NCI-H226 (cell line): ENCODE results near the gene SPTBN1.

Experiments used
- DNase-seq: peaks from one replicate; pipeline ENCODE4 v3.0.0-alpha.2; 2015

Gene SPTBN1

DNA sequence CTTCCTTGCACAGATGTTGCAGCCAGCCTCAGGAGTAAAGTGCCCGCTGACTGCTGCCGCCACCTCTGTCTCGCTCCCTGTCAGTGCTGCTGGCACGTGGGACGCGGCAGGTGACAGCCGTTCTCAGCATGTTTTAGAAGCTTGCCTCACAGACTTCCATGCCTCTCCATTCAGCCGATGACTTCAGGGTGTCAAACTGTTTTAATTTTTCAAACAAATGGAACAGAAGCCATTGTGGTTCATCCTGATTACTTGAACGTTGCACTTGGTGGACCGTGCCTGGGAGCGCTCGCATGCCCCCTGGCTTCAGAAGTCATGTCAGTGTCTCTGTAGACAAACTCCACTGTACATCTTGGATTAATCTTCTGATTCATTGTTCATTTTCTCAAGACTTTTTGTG lies 204.6 kb downstream of the SPTBN1 start:
- DNase-seq, result no peak

DNA sequence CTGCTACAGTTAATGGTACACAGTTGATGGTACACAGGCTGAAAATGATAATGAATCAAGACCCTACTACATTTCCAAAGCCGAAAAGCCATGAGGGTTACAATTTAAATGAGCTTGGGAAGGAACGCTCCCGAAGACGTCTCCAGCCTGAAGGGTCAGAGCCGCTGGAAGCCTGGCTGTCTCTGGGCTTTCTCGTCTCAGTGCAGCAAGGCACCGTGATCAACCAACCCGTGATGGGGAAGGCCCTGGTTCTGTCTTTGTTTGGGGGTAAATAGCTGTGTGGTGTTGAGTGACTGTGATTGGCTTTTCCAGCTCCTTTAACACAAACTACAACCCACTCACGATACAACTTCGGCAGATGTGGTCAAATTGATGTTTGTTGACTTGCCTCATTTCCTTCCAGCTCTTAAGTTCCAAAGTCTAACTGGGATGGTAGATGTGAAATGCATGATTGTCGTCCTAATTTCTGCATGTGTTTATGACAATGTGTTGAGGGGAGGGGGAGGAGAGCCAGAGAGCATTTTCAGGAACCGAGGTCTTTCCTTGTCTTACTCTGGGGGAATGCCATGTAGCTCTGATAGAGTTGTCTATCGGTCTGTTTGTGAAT lies 207.4 kb downstream of the SPTBN1 start:
- DNase-seq, result no peak

DNA sequence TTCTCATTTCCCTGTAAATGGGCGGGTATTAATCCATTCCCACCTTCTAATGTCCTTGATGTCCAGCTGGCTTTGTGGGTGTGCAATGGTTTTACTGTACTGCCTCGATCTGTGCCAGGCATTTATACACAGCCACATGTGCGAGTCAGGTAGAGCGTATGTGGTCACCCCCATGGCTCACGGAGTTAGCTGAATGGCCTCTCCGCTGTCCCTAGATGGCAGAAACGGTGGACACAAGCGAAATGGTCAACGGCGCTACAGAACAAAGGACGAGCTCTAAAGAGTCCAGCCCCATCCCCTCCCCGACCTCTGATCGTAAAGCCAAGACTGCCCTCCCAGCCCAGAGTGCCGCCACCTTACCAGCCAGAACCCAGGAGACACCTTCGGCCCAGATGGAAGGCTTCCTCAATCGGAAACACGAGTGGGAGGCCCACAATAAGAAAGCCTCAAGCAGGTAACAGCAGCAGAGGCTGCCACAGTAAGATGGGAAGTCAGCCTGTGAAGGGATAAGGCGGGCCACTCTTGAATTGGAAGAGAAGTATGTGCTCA lies 208.2 kb downstream of the SPTBN1 start:
- DNase-seq, result no peak

DNA sequence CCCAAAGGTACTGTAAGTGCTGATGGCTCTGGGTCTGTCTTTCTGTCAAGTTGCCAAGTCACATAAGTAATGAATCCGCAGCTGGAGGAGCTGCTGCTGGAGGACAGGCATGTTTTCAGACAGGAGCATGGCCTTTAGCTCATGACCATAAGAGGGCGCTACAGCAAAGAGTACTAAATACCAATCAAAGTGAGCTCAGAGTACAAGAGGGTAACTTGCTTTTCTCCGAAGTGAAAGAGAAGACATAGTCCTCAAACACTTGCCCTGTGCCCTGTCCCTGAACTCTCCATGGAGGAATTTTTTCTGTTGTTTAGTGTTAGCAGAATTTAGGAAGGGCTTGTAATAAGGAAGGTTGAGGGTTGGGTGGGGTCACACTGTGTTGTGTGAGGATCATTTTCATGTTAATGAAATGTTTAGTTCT lies 209.3 kb downstream of the SPTBN1 start:
- no peak for DNase-seq

DNA sequence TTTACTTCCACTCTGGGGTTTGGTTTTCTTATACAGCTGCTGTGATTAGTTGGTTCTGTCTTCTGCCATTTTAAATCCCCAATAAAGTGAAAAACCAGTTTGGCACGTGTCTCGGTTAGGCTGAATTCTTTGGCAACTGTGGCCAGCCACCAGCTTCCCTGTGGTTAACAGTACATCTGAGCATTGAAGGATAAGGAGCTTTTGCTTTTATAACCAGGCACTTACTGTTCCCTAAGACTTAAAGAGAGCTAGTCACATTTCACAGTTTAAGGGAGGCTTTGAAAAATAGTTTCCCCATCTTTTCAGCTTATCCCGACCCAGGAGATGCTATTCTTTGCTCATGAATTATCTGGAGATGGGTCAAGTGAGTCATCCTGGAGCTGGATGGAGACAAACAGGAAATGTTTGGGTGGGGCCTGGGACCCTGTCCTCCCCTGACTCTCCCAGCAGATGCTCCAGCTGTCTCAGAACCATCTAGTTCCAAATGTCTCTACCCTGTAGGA lies 210.1 kb downstream of the SPTBN1 start:
- peak; percentile 39 for DNase-seq

DNA sequence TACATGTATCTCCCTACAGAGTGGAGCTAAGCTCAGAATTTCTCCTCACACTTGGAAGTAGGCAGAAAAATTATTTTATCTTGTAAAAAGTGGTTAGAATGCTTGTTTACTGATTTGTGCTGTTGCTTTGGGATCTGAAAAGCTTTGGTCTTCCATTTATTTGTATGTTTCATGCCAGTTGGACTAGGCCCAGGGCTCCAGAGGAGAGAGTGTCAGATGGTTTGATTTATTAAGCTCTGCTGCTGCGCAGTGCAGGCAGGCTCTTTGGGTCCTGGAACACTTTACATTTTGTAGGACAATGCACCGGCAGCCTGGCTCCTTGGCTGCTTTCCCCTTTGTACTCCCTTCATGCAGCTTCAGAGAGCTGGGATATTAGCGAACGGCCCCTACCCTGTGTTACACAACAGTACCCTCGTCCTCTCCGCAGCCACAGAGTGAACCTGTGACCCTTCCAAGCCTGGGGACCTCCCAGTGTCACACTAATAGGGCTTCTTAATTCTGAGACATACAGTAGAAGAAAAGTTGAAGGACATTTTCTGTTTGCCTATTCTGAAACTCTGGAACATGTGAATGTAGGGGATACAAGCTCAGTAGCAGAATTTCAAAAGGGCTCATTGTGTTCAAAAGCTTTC lies 210.6 kb downstream of the SPTBN1 start:
- DNase-seq, result no peak

DNA sequence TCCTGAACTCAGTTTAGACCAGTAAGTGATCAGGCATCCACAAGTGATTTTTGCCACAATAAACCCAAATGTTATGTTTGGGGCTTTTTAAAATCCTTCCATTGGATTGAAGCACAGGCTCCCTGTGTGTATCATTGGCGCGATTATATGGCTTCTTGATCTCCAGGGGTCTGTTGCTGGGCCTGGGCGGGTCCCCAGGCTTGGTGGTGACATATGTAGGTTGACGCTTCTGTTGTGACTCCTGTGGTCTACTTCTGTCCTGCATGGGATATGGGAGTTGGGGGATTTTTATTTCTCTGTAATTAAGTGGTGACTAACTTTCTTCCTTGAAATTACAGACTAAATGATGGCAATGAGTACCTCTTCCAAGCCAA lies 211.1 kb downstream of the SPTBN1 start:
- no peak for DNase-seq

DNA sequence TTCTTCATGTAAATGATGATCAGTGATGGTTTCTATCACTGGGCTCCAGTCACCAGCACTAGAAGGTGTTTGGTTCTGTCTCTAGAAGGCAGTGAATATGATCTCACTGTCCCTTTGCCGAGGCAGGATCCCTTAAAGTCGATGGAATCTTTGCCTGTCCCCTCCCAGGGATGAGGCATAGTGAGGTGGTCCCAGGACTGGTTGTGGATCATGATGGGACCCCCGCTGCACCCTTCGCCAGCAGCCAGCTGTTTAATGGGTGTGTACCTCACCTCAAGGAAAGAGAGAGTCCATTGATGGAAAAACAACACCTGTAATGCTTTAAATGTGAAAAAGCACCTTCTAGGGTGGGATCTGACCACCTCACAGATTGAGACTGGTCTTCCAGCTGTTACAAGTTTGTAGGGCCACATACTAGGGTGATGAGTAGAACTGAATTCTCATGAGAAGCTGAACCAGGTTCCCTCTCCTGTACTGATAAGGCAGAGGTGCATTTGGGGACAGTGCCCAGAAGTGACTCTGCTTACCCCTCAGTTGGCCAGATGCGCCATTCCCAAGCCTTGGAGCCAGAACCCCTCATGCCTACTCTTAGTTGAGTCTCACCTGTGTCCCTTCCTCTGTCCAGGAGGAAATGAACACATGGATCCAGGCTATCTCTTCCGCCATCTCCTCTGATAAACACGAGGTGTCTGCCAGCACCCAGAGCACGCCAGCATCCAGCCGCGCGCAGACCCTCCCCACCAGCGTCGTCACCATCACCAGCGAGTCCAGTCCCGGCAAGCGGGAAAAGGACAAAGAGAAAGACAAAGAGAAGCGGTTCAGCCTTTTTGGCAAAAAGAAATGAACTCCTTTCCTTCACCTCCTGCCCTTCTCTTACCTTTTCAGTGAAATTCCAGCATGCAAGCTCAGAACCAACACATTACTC lies 211.9 kb downstream of the SPTBN1 start:
- no peak for DNase-seq

DNA sequence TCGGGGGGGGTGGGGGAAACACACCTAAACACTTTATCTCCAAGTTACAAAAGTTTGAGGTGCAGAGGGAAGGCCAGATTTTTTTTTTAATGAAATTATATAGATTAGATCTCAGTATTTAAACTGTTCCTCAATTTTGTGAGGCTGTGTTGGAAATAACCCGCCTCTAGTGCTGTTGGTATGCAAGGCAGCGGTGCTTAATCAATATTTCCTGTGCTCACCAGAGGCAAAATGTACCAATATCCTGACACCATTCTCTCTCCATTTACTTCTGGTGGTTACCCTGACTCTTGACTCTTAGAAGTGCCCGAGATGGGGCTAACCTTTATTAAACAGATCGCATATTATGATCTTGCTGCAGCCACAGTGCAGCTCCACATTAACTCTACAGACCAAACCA lies 212.6 kb downstream of the SPTBN1 start:
- no peak for DNase-seq

DNA sequence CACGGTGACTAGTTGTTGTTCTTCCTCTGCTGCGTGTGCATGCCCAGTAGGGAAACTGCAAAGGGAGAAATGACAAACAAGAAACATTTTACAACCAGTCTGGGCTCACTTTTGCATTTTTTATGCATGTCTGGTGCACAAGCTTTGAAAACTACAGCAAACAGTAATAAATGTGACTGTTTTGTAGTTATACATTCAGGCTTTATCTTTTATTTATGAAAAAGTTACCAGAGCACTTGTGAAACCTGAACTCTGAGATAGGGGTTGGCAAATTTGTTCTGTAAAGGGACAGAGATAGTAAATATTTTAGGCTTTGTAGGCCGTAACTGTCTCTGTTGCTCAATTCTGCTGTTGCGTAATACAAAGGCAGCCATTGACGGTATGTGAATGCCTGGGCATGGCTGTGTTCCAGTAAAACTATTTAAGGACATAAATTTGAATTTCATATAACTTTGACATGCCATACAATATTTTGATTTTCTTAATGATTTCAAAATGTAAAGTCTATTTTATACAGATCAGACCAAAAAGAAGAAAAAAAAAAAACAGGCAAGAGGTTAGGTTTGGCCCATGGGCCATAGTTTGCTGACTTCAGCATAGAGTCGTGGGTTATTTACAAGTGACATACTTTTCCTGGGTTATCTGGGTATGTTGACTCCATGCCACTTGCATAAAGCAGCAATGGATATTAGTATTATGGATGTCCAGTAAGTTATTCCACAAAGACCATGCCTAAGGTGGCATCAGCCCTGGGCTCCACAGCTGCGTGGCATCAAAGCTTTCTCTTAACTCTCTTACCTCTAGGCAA lies 213.8 kb downstream of the SPTBN1 start:
- DNase-seq, result peak; percentile 70

DNA sequence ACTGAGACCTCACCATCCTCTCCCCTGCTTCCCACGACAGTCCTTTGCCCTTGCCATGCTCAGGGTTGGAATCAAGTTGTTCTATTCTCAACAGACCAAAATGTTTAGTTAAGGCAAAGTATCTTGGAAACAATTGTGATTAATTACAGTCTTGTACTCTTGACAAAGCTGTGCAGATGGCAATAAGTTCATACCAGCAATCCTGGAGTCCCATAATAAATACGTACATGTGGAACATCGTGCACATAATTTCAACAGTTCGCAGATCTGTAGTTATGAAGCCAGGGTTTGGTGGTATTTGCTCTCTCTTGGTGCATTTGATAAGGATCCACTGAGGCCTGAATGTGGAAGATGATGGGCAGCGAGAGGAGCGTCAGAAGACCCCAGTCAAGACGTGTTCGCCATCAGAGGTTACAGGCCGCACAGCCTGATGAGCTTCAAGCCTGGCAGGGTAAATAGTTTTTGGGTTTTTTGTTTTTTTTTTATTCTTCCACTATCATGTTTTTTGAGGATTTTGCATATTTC lies 214.4 kb downstream of the SPTBN1 start:
- DNase-seq, result no peak

DNA sequence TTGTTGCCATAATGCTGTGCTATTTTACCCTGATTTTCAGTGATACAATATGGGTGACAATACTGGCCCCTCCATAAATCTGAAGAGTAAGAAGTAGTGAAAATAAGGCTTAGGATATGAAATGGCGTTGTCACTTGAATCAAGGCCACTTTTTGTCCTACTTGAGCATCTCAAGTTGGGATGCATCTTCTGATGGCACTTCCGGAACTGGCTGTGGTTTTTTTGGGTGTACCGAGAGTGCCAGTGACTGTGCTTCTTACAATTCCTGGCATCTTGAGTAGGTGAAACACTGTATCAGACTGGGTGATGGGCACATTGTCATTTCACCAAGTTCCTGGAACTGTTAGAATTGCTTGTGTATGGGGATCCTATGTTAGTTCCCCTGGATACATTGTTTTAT lies 214.9 kb downstream of the SPTBN1 start:
- no peak for DNase-seq

DNA sequence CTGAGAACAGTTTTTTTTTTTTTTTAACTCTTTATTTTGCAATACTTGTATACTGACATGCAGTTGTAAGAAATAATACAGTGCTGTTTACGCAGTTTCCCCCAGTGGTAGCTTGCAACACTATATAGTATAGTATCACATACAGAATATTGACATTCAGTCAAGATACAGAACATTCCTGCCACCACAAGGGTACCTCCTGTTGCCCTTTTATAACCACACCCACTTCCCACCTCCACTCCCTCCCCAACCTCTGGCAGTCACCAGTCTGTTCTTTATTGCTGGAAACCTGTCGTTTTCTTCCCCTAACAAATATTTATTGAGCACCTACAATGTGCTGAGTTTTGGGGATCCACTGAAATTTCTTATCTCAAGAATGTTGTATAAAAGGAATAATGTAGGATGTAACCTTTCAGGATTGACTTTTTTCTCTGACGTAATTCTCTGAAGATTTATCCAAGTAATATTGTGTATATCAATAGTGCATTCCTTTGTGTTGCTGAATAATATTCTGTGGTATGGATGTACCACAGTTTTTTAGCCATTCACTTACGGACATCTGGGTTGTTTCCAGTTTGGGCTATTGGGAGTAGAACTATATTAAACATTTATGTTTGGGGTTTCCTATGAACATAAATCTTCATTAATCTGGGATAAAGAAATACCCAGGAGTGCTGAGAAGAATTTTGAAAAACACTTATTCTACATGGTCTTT lies 215.9 kb downstream of the SPTBN1 start:
- DNase-seq, result no peak

DNA sequence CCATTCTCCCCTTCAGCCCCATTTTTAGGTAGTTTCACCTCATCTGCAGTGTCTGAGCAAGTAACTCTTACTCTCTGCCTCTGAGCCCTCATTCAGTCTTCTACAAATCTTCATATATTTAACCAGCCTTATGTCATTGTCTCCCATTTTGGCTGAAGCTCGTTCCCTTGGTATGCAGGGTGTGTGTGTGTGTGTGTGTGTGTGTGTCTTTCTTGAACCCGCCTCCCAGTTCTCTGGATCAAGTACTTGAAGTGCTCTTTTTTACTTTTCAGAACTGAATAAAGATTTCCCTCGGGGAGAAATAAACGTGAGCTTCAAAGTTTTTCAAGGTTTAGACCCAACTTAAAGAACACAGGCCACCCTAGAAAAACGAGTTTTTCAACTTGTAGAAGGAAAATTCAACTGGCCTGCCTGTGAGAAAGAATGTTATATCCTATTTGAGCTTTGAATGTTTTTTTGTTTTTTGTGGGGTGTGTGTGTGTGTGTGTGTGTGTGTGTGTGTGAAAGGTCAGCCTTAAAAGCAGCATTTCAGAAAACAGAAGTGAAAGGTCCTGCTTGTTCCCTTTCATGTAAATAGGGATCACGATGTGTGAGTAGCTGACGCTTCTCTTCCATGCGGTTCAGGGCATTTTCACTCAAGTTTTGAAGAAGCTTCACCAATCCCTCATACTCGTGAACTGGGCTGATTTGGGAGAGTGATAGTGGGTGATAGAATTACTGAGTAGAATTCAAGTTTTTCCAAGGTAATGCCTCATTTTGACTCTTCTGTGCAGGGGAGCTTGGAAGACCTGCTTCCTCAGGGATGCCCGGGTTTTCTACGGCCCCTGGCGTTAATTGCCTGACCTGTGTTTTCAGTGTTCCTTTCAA lies 216.7 kb downstream of the SPTBN1 start:
- no peak for DNase-seq

DNA sequence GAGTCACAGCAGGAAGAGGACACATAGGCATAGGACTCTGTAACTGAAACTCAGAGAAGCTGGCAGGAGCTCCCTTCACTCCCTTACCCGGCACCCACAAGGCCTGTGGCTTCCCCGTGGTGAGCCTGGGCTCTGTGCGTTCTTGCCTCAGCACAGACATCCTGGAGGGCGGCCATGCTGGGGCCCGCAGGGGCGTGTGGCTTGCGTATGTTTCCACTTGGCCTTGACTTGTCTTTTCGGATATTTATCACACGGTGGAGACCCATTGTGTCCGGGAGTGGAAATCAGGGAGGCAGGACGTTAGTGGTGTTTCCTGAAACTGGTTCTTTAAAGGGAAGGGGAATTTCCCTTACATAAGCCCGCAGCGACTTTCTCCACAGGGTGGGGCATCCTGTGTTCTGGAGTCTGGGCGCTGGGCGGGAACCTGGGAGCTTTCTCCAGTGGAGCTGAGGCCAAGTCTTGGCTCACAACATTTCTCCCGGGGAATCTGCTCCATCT lies 217.4 kb downstream of the SPTBN1 start:
- peak; percentile 21 for DNase-seq

DNA sequence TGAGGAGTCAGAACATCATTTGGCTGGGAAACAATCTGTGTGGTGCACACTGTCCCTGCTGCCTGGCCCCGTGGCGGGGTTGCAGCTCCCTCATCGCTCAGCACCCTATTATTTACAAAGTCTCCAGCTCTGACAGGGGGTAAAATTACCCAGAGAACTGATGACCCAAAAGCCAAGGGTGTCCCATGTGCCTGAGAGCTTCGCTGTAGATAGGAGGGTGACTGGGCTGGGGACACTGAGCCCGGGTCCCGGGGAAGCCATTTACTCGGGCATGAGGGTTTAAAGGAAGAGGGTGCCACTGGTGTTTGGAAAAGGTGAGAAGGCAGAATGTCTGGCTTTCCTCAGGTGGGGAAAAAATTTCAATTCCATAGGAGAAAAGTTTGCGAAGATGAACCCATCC lies 219.2 kb downstream of the SPTBN1 start:
- no peak for DNase-seq

DNA sequence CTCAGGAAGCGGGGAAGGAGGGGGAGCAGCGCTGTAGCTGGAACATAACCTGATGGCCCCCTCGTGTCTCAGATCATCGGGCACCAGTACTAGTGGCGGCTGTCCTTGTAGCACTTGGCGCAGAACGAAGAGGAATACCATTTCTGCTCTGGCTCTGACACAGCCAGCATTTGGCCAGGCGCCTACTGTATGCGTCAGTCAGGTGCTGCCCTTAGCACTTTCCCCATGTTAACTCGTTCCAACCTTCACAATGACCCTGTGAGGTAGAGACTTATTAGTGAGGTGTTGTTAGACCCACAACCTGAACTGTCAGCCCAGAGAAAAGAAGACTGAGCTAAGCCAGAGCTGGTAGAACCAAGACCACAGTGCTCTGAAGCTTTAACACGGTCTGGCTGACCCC lies 219.6 kb downstream of the SPTBN1 start:
- DNase-seq, result no peak

DNA sequence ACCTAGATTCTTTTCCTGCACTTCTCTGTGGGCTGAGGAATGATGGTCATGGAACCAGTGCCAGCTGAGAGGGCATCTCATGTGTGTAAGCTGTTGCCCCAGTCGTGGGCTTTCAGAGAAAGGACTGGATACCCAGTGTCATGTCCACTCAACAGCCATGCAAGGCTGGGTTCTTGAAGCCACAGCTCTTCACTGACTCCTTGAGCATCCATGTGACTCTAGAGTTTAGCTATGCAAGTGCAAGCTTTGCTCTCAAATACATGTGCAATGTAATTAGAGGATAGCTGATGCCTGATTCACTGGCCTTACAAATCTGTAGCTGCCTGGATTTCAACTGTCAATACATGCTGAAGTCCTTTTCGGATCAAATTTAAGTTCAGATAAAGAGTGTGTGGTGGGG lies 220.5 kb downstream of the SPTBN1 start:
- no peak for DNase-seq

DNA sequence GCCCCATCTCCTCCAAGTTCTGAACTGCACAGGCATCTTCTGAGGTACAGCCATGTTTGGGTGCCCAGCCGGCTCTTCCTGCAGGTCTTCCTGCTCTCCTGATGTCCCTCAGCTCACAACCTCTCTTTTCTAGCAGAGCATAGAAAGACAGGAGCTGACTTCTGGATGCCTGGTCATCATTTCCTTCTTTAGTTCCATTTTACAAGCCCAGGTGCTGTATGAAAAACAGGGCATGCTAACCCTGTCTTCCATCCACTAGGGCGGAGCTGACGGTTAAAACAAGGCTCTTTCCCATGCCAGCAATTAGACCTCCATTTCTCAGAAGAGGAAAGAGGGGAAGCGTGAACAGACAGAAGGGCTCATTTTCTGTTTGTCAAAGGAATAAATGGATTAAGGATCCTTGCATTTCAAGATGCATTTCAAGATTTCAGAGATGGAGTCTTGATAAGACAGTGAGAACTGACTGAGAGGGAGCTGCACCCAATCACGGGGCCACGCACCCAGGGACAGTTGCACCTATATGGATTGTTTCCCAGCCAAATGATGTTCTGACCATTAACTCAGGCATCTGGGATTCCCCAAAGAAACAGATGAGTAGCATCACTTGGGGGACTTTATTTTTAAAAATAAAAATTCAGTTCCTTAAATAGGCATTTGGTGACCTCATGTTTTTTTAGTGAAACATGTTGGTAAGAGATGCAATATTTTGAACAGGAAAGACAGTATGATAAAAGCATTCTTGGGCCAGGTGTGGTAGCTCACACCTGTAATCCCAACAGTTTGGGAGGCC lies 221.5 kb downstream of the SPTBN1 start:
- DNase-seq, result no peak

DNA sequence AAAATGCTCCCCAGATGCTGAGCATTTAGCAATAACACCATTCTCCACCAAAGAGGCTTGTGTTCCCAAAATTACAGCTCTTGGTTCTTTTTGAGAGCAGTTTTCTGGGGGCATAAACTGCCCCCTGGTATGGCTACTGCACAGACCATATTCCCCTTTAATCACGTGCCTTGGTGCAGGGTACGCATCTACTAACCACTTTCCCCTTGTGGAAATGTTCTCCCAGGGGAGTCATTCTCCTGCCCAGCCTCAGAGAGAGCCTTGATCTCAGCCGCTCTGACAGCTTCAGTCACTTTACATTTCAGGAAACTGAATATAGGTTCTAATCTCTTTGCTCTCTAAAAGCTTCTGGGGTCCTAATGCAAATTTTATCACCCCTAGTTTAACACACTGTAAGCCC lies 222.6 kb downstream of the SPTBN1 start:
- DNase-seq, result no peak
